Endothelial cell of umbilical vein (primary cell): ENCODE measurements around the gene HIP1. TPM values are rescaled to one million over a fixed set of nuclear protein-coding genes. Genes with fewer than 3 reads are reported as not detected.

ENCODE experiments used
- BruUV-seq: library from RNA; stranded (reverse); fragments of 400-500 nt; replicated peaks from 2 replicates; lab custom pipeline; 2021; lab: Mats Ljungman, UMichigan
- CTCF ChIA-PET: fragments of 300-600, 350-600 bp; sonication (Branson Sonifier 250); formaldehyde crosslinking; loops from one replicate; lab custom pipeline; 2021; ENCODE audit warnings: antibody characterized with exemption, inconsistent platforms; lab: Charles Lee
- POLR2A ChIA-PET: fragments of 300-600, 350-600 bp; sonication (Branson Sonifier 250); formaldehyde crosslinking; loops from one replicate; lab custom pipeline; 2021; ENCODE audit warnings: antibody characterized with exemption, inconsistent platforms; lab: Charles Lee
- DNase-seq: peaks from one replicate; pipeline ENCODE4 v3.0.0-alpha.2; 2011; ENCODE audit warnings: low read depth, low spot score
- FAIRE-seq: peaks from 2 replicates; lab custom pipeline; 2011; peaks lifted over from hg19 to GRCh38; lab: Jason Lieb, UNC
- H2AFZ ChIP-seq: 2 replicates; pipeline ENCODE4 v1.6.0; 2012; ENCODE audit warnings: low read depth, low read length, control low read depth, inconsistent platforms
- H3K27ac ChIP-seq: 2 replicates; pipeline ENCODE4 v1.5.1; 2011; ENCODE audit warnings: low read depth, mild to moderate bottlenecking, control low read depth, low read length, moderate library complexity; ENCODE audit not compliant: insufficient read depth
- H3K27me3 ChIP-seq, 2 experiments: 2 replicates each; pipeline versions ENCODE4 v1.6.0 to v1.6.1; 2011; ENCODE audit warnings: low read length in 2 of 2, mixed read lengths in 1 of 2; ENCODE audit not compliant: control insufficient read depth in 2 of 2, insufficient read depth in 2 of 2
- H3K36me3 ChIP-seq, 2 experiments: 2 replicates in 1 of 2; 3 replicates in 1 of 2; pipeline ENCODE4 v1.5.1; 2011; ENCODE audit warnings: low read length in 2 of 2, mild to moderate bottlenecking in 1 of 2, moderate library complexity in 1 of 2; ENCODE audit not compliant: control insufficient read depth in 2 of 2, insufficient read depth in 2 of 2; ENCODE audit errors: extremely low read depth in 1 of 2
- H3K4me1 ChIP-seq: 3 replicates; pipeline ENCODE4 v1.5.1; 2011; ENCODE audit warnings: mild to moderate bottlenecking, low read length; ENCODE audit not compliant: control insufficient read depth, insufficient read depth; ENCODE audit errors: extremely low read depth
- H3K4me2 ChIP-seq: 2 replicates; pipeline ENCODE4 v1.6.1; 2011; ENCODE audit warnings: low read length, control low read depth, mixed read lengths; ENCODE audit not compliant: insufficient read depth
- H3K4me3 ChIP-seq, 3 experiments: fragments of 200-600 bp in 1 of 3; sonication (generic), shearing (Covaris generic) in 1 of 3; replicated peaks in 1 of 3; 2 replicates each; pipeline ENCODE4 v1.5.1; 2011 to 2016; ENCODE audit warnings: control low read depth in 3 of 3, low read length in 3 of 3, mild to moderate bottlenecking in 2 of 3, inconsistent platforms in 1 of 3, low read depth in 1 of 3, moderate library complexity in 1 of 3; ENCODE audit not compliant: insufficient read depth in 1 of 3
- H3K79me2 ChIP-seq: 2 replicates; pipeline ENCODE4 v1.6.0; 2012; ENCODE audit warnings: low read length, inconsistent platforms; ENCODE audit not compliant: control insufficient read depth, insufficient read depth
- H3K9ac ChIP-seq: replicated peaks from 2 replicates; pipeline ENCODE3; 2011; ENCODE audit warnings: low read length, control low read depth; ENCODE audit not compliant: insufficient read depth; ENCODE audit errors: extremely low read depth
- H3K9me1 ChIP-seq: replicated peaks from 3 replicates; pipeline ENCODE4 v1.6.0; 2011; ENCODE audit warnings: mild to moderate bottlenecking, low read length; ENCODE audit not compliant: control insufficient read depth, insufficient read depth; ENCODE audit errors: extremely low read depth
- H3K9me3 ChIP-seq: replicated peaks from 2 replicates; pipeline ENCODE4 v1.5.1; 2012; ENCODE audit warnings: low read length, inconsistent platforms; ENCODE audit not compliant: control insufficient read depth, insufficient read depth
- H4K20me1 ChIP-seq: replicated peaks from 2 replicates; pipeline ENCODE3; 2011; ENCODE audit warnings: mild to moderate bottlenecking, low read length; ENCODE audit not compliant: control insufficient read depth, insufficient read depth; ENCODE audit errors: extremely low read depth
- EZH2 ChIP-seq: IDR thresholded peaks from 2 replicates; pipeline ENCODE4 v1.6.1; 2012; ENCODE audit warnings: borderline replicate concordance, low read depth, mild to moderate bottlenecking, moderate library complexity, low read length, inconsistent platforms; ENCODE audit not compliant: severe bottlenecking
- FOS ChIP-seq: IDR thresholded peaks from 2 replicates; pipeline ENCODE4 v1.6.1; 2011; ENCODE audit warnings: mild to moderate bottlenecking, low read length, moderate library complexity, borderline replicate concordance; ENCODE audit not compliant: insufficient read depth
- GATA2 ChIP-seq: IDR thresholded peaks from 2 replicates; pipeline ENCODE4 v1.7.0; 2011; ENCODE audit warnings: low read depth, mild to moderate bottlenecking, moderate library complexity, mixed read lengths, low read length; ENCODE audit not compliant: insufficient read length, insufficient read depth
- JUN ChIP-seq: IDR thresholded peaks from 2 replicates; pipeline ENCODE4 v1.6.1; 2011; ENCODE audit warnings: borderline replicate concordance, low read depth; ENCODE audit not compliant: insufficient read length, insufficient read depth
- MYC ChIP-seq: IDR thresholded peaks from one replicate; pipeline ENCODE4 v1.6.1; 2011; ENCODE audit warnings: mild to moderate bottlenecking, low read depth, low read length
- POLR2A ChIP-seq: IDR thresholded peaks from 2 replicates; pipeline ENCODE4 v1.6.1; 2012; ENCODE audit warnings: low read depth, mild to moderate bottlenecking, control low read depth, low read length
- POLR2AphosphoS5 ChIP-seq: IDR thresholded peaks from 2 replicates; pipeline ENCODE4 v1.6.1; 2012; ENCODE audit warnings: low read depth, mild to moderate bottlenecking, control low read depth, low read length, moderate library complexity; ENCODE audit not compliant: insufficient read depth
- dilution Hi-C: fragments of 300-500 bp; cut with MboI; formaldehyde crosslinking; loops from one replicate; pipeline ENCODE4 v1.15.0; 2019; ENCODE audit warnings: low sequenced_read_pairs; ENCODE audit not compliant: extremely low pct_ligation_motif_present
- intact Hi-C: fragments of 100-400 bp; cut with micrococcal nuclease; formaldehyde crosslinking; loops from one replicate; pipeline ENCODE4 v1.10.0; 2022
- polyA plus RNA-seq, 4 experiments: library from polyadenylated mRNA; depleted of rRNA in 3 of 4; stranded (reverse) in 3 of 4; unstranded in 1 of 4; fragments of >200 nt; gene quantifications; 2 replicates each; pipeline versions ENCODE4 v1.2.1 to v1.2.3, GENCODE V29; 2011 to 2012; ENCODE audit warnings: missing spikeins in 1 of 4
- total RNA-seq: library from RNA; stranded (reverse); gene quantifications from 2 replicates; pipeline ENCODE4 v1.2.3, GENCODE V29; 2021
- TF ChIP-seq, protein P1 (sequence below), 2 donors: IDR thresholded peaks; 1 replicate in 1 of 2; 2 replicates in 1 of 2; pipeline ENCODE4 v1.5.1; 2011; ENCODE audit warnings: low read length in 2 of 2, mild to moderate bottlenecking in 2 of 2, moderate library complexity in 2 of 2, control low read depth in 1 of 2, inconsistent platforms in 1 of 2, low read depth in 1 of 2; ENCODE audit not compliant: insufficient read depth in 1 of 2; ENCODE audit errors: extremely low read depth in 1 of 2
- TF ChIP-seq, protein P2 (sequence below): IDR thresholded peaks from 2 replicates; pipeline ENCODE4 v1.6.1; 2011; ENCODE audit not compliant: insufficient read depth, insufficient read length

HIP1 gene
- total and polyA plus RNA-seq, 2 donors (not counting 3 experiments of a cell fraction or from before 2014, with no cell fraction given), result 23.7 to 47.6 TPM

DNA sequence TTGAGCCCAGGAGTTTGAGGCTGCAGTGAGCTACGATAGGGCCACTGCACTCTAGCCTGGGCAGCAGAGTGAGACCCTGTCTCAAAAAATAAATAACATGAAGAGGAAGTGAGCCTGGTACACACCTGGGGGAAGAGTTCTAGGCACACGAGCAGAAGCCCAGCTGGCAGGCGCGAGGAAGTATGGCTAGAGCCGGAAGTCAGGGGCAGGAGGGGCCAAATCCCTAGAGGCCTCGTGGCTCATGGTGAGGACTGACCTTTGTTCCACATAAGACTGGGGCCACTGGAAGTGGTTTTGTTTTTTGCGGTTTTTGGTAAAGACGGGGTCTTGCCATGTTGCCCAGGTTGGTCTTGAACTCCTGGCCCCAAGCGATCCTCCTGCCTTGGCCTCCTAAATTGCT lies 117.6 kb downstream of the HIP1 start:
- H3K9ac ChIP-seq, result no peak overlapping the region
- no peak for FAIRE-seq
- no peaks in the 10 kb centered on the region for H3K79me2 ChIP-seq
- intact Hi-C loops, result no loop called here
- H3K9me3 ChIP-seq, result no peaks in the 10 kb centered on the region
- CTCF ChIA-PET, result interaction anchor here (0.9 kb wide), 1 partner anchor 9 kb away, joined by 3 read pairs; no protein-coding TSS in a partner anchor
- H2AFZ ChIP-seq, result no peak overlapping the region
- no peak overlapping the region for H3K4me2 ChIP-seq
- BruUV-seq, result no TSS peak
- no peak for DNase-seq
- H3K9me1 ChIP-seq, result no peaks in the 10 kb centered on the region
- H3K27ac ChIP-seq, result no peak overlapping the region
- TF ChIP-seq GATA2 (no peak), FOS (no peak), EZH2 (no peak), POLR2A (no peak), POLR2AphosphoS5 (no peak), JUN (no peak), MYC (no peak)
- dilution Hi-C loops, result no loop called here
- H3K36me3 ChIP-seq, result no peaks in the 10 kb centered on the region
- H3K4me1 ChIP-seq, result no peaks in the 10 kb centered on the region
- no peaks in the 10 kb centered on the region for H4K20me1 ChIP-seq
- H3K4me3 ChIP-seq, result no peak overlapping the region
- no peaks in the 10 kb centered on the region for H3K27me3 ChIP-seq
- POLR2A ChIA-PET, result no interaction called here

DNA sequence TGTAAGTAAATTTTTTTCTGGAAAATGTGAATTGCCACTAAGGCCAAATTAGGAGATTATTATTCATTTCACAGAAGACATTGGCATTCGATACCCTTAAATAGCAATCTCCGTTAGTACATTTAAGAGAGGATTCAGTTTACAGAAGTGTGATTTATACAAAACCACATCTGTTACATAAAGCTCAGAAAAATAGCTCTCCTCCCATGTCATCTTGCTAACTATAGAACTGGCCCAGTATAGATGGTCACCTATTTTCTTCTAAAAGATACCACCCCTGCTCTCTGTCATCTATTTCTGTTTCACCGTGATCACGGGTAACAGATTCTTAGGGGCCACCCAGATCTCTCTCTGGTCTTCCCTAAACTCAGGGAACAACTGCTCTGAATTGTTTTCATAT lies 119.1 kb downstream of the HIP1 start:
- BruUV-seq, result no TSS peak
- H3K79me2 ChIP-seq, result no peaks in the 10 kb centered on the region
- intact Hi-C loops (no loop called here), dilution Hi-C loops (no loop called here)
- no peaks in the 10 kb centered on the region for H3K9me3 ChIP-seq
- FAIRE-seq (no peak), DNase-seq (no peak)
- no peak overlapping the region for H3K4me2 ChIP-seq
- no peaks in the 10 kb centered on the region for H4K20me1 ChIP-seq
- H2AFZ ChIP-seq, result no peak overlapping the region
- no peaks in the 10 kb centered on the region for H3K9me1 ChIP-seq
- H3K9ac ChIP-seq, result no peak overlapping the region
- H3K27ac ChIP-seq, result no peak overlapping the region
- no peaks in the 10 kb centered on the region for H3K36me3 ChIP-seq
- H3K4me3 ChIP-seq, result no peak overlapping the region
- CTCF ChIA-PET, result no interaction called here
- no peaks in the 10 kb centered on the region for H3K4me1 ChIP-seq
- TF ChIP-seq POLR2AphosphoS5 (no peak), GATA2 (no peak), MYC (no peak), EZH2 (no peak), FOS (no peak), JUN (no peak)
- TF ChIP-seq, protein P1, sequence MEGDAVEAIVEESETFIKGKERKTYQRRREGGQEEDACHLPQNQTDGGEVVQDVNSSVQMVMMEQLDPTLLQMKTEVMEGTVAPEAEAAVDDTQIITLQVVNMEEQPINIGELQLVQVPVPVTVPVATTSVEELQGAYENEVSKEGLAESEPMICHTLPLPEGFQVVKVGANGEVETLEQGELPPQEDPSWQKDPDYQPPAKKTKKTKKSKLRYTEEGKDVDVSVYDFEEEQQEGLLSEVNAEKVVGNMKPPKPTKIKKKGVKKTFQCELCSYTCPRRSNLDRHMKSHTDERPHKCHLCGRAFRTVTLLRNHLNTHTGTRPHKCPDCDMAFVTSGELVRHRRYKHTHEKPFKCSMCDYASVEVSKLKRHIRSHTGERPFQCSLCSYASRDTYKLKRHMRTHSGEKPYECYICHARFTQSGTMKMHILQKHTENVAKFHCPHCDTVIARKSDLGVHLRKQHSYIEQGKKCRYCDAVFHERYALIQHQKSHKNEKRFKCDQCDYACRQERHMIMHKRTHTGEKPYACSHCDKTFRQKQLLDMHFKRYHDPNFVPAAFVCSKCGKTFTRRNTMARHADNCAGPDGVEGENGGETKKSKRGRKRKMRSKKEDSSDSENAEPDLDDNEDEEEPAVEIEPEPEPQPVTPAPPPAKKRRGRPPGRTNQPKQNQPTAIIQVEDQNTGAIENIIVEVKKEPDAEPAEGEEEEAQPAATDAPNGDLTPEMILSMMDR (IDR thresholded peaks at IDR 0.05; ENCODE audit: extremely low read depth in 1 of 2, insufficient read depth in 1 of 2, low read depth in 1 of 2, low read length in 2 of 2), result no peak
- TF ChIP-seq, protein P2, sequence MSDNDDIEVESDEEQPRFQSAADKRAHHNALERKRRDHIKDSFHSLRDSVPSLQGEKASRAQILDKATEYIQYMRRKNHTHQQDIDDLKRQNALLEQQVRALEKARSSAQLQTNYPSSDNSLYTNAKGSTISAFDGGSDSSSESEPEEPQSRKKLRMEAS, result no peak
- POLR2A ChIA-PET, result no interaction called here
- no peaks in the 10 kb centered on the region for H3K27me3 ChIP-seq
